Measurements from ENCODE around the gene ARL6IP4.

- TF ChIP-seq CTCF (IDR thresholded peaks at IDR 0.05) (no peak), POLR2AphosphoS5 (IDR thresholded peaks at IDR 0.05; ENCODE audit: insufficient read depth in 1 of 2, low read depth in 1 of 2) (no peak)
Observed at GRCh38 chr12:122983789-122984515, 3.5 kb downstream of the ARL6IP4 start.
